Measurements from ENCODE around the gene PTGDS. TPM values are rescaled to one million over a fixed set of nuclear protein-coding genes. Genes with fewer than 3 reads are reported as not detected.
A peak's percentile ranks its signal among the peaks of the same experiment; 100 is the strongest.

The PTGDS gene
- total and polyA plus RNA-seq, 9 of the 15 experiments (the other 6 are each of a cell fraction or from before 2014, with no cell fraction given), result 0.46 to 7.1 (median 2.0) TPM

DNA sequence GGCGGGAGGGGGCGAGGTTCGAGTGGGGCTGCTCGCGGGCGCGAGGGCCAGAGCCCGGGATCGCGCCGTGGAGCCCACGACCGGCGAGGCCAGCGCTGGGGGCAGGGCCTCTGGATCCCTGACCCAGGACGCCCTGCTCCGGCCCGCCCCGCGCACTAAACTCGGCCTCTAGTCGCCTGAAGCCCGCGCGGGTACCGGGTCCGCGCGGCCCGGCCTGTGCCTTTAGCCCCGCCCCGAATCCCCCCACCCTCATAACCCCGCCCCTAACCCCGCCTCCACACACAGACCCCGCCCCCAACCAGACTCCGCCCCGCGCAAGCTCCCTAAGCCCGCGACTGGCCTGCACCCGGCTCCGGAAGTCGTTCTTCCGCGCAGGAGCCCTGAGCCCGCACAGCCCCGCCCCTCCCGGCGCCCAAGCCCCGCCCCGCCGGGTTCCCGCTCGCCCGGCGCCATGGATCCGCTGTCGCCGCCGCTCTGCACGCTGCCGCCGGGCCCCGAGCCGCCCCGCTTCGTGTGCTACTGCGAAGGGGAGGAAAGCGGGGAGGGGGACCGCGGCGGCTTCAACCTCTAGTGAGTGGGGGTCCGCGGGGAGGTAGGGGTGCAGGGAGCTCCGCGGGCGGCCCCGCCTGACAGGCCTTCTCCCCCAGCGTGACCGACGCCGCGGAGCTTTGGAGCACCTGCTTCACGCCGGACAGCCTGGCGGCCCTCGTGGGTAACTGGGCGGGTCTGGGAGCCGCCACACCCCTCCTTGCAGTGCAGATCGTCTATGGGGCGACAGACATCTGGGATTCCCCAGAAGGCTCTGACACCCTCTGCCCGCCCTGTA lies 14.9 kb downstream of the PTGDS start, which contains the start of gene PAXX (continued):
- peak; percentile 43 for TF ChIP-seq ELF1 (tag; IDR thresholded peaks at IDR 0.05)
- TF ChIP-seq SMARCA4 (IDR thresholded peaks at IDR 0.05), result no peak
- TF ChIP-seq, protein P1, sequence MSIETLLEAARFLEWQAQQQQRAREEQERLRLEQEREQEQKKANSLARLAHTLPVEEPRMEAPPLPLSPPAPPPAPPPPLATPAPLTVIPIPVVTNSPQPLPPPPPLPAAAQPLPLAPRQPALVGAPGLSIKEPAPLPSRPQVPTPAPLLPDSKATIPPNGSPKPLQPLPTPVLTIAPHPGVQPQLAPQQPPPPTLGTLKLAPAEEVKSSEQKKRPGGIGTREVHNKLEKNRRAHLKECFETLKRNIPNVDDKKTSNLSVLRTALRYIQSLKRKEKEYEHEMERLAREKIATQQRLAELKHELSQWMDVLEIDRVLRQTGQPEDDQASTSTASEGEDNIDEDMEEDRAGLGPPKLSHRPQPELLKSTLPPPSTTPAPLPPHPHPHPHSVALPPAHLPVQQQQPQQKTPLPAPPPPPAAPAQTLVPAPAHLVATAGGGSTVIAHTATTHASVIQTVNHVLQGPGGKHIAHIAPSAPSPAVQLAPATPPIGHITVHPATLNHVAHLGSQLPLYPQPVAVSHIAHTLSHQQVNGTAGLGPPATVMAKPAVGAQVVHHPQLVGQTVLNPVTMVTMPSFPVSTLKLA (conservative IDR thresholded peaks at IDR 0.05), result peak; percentile 91 to 96
- no peak for TF ChIP-seq IRF2 (CRISPR knock-in tag; IDR thresholded peaks at IDR 0.05)
- peak; percentile 11; the same call in 1 of the 2 replicates for TF ChIP-seq GABPB1 (CRISPR knock-in tag; IDR thresholded peaks at IDR 0.05)
- no peak for TF ChIP-seq CREB1 (IDR thresholded peaks at IDR 0.05)
- TF ChIP-seq CREB1 (CRISPR knock-in tag; IDR thresholded peaks at IDR 0.05), result peak; percentile 38; the same call in 1 of the 2 replicates
- TF ChIP-seq HNRNPLL (IDR thresholded peaks at IDR 0.05; ENCODE audit: low read depth, low read length, poor library complexity, severe bottlenecking), result peak; percentile 39
- TF ChIP-seq SNRNP70 (optimal IDR thresholded peaks at IDR 0.05; ENCODE audit: low read depth, low read length), result no peak
- TF ChIP-seq ZNF695 (CRISPR knock-in tag; IDR thresholded peaks at IDR 0.05), result no peak
- TF ChIP-seq ZBED1 (IDR thresholded peaks at IDR 0.05), result no peak
- TF ChIP-seq MECOM (CRISPR knock-in tag; IDR thresholded peaks at IDR 0.05), result no peak
- TF ChIP-seq, protein P2, sequence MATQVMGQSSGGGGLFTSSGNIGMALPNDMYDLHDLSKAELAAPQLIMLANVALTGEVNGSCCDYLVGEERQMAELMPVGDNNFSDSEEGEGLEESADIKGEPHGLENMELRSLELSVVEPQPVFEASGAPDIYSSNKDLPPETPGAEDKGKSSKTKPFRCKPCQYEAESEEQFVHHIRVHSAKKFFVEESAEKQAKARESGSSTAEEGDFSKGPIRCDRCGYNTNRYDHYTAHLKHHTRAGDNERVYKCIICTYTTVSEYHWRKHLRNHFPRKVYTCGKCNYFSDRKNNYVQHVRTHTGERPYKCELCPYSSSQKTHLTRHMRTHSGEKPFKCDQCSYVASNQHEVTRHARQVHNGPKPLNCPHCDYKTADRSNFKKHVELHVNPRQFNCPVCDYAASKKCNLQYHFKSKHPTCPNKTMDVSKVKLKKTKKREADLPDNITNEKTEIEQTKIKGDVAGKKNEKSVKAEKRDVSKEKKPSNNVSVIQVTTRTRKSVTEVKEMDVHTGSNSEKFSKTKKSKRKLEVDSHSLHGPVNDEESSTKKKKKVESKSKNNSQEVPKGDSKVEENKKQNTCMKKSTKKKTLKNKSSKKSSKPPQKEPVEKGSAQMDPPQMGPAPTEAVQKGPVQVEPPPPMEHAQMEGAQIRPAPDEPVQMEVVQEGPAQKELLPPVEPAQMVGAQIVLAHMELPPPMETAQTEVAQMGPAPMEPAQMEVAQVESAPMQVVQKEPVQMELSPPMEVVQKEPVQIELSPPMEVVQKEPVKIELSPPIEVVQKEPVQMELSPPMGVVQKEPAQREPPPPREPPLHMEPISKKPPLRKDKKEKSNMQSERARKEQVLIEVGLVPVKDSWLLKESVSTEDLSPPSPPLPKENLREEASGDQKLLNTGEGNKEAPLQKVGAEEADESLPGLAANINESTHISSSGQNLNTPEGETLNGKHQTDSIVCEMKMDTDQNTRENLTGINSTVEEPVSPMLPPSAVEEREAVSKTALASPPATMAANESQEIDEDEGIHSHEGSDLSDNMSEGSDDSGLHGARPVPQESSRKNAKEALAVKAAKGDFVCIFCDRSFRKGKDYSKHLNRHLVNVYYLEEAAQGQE (IDR thresholded peaks at IDR 0.05; ENCODE audit: borderline replicate concordance), result no peak
- TF ChIP-seq, protein P2 (CRISPR knock-in tag; IDR thresholded peaks at IDR 0.05; ENCODE audit: low read depth), result peak; percentile 37; the same call in 1 of the 2 replicates
- TF ChIP-seq ZNF133 (CRISPR knock-in tag; IDR thresholded peaks at IDR 0.05), result no peak
- no peak; the same call in 1 of the 2 replicates for TF ChIP-seq JUN (IDR thresholded peaks at IDR 0.05; ENCODE audit: borderline replicate concordance, low read depth, low read length)
- TF ChIP-seq JUN (CRISPR knock-in tag; IDR thresholded peaks at IDR 0.05; ENCODE audit: borderline replicate concordance), result peak; percentile 69; the same call in 1 of the 2 replicates
- peak; percentile 1; the same call in 1 of the 2 replicates for TF ChIP-seq MTA3 (IDR thresholded peaks at IDR 0.05; ENCODE audit: borderline replicate concordance)
